Pons (tissue), 1 donor: Measurements from ENCODE around the gene MON1B.
"Not testable (repeated sequence)": the region's sequence is repeated elsewhere in the genome, so short reads cannot be mapped to it uniquely, and the experiment has no call there.

Source experiments
- DNase-seq: peaks from one replicate; pipeline ENCODE4 v3.0.0-alpha.2; 2016; ENCODE audit warnings: low spot score

Gene MON1B

DNA sequence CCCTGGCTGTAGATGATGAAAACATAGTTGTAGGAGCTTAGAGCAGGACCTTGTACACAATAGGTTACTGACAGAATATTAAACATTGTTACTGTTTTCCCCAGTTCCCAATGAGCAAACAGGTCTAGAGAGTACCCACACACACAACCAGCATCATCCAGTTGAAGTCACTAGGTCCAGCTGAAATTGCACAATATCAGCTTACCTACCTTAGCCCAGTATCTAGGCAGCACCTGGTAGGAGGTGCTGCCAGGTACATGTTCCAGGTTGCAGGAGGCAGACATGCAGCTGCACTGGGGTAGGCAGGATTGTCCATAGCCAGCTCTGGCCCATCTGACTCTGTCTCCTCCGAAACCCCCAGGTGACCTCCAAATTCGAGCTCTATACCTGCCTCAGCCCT, 6.8 kb downstream of the MON1B start:
- DNase-seq = no peak

DNA sequence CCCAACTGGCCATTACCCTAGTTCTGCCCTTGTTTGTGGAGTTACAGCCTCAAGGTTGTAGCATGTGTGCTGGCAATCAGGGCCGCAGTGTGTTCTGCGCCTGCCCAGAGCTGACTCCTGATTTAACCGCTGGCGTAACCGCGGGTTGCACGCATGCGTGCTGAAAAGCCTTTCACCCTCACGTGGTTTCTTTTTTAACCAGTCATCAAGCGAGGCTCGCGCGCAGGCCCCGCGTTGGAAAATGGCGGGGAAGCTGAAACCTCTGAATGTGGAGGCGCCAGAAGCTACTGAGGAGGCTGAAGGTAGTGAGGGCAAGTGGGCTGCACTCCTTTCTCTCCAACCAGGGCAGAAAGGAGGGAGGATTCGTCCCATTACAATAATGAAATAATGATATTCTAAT, 8.2 kb downstream of the MON1B start, which contains the start of gene SYCE1L:
SYCE1L (plus strand) TSS at position 198 of the 400 bp plus-strand sequence; CDS start at position 242, 44 bp downstream.
- DNase-seq = no peak

DNA sequence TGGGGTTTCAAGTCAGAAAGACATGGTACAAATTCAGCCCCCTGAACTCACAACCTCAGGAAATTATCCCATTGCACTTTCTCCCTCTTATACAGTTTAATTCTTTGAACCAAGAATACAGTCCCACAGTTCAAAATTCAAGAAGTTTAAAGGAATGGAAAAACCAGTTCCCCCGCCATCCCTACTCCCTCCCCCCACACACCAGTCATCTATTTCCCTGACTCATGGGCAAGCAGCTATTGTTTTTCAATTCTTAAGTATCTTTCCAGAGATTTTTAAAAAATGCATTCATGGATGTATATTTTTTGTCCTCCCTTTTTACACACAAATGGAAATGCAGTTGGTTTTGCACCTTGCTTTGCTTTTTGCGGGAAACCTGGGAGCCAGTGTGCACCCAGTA, 15.5 kb downstream of the MON1B start:
- DNase-seq = no peak

DNA sequence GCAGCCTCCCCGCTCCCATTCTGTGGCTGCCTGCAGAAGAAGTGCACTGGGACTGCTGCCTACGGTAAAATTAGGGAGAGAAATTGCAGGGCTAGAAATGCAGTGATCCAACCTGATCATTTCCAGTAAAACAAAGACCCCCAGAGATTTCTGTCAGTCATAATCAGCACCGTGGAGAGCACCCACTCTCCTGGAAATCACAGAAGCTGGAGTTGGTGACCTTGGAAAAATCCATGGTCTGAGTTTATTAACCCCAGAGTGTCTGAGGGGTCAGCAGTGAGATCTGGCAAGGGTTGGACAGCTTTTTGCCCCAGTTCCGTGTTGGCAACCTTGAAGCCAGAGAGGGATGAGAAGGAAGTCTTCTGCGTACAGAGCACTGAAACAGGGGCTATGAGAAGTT, 16.0 kb downstream of the MON1B start:
- DNase-seq = no peak

DNA sequence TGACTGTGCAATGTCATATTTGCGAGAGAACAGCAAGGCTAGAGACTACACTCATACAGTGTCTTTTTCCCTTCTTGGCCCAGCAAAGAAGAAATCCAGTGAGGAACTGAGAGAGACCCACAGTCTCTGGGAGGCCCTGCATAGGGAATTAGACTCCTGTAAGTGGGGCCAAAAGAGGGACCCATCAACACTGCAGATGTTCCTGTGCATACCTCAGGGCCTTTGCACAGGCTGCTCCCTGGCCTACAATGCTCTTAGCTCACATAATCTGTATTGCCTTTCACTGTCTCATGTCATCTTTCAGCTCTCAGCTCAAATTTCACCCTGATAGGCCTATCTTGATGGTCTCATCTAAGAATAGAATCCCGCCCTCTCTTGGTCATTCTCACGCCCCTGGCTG, 17.4 kb downstream of the MON1B start:
- DNase-seq = no peak

DNA sequence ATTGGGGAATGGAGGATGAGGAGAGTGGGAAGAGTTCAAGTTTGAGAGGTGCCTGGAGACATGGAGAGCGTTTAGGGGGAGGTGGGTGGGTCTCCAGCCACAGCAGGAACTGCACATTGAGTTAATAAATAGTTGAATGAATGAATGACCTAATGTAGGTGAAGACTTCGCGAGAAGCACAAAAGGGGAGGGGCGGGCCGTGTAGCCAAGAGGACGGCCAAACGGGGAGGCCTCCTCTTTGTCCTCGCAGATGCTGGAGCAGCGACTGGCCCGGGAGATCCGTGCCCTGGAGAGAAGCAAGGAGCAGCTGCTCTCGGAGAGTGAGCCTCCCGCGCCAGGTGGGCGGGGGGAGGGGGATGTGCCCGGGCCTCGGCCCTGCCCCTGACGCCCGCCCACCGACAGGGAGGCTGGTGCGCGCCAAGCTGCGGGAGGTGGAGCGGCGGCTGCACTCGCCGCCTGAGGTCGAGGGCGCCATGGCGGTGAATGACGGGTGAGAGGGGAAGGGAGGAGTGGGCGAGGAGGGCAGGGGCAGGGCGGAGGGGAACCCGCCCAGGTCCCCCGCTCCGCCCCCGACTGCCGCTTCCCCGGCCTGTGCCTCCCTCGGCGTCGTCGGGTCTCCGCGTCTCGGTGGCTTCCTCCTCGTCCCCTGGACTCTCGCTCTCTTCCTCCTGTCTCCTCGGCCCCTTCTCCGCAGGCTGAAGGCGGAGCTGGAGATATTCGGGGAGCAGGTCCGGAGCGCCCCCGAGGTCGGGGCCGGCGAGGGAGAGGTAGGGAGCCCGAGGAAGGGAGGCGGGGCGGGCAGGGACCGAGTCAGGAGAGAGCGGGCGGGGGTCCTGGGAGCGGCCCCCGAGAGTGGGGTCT, 21.1 kb downstream of the MON1B start:
- no peak for DNase-seq

DNA sequence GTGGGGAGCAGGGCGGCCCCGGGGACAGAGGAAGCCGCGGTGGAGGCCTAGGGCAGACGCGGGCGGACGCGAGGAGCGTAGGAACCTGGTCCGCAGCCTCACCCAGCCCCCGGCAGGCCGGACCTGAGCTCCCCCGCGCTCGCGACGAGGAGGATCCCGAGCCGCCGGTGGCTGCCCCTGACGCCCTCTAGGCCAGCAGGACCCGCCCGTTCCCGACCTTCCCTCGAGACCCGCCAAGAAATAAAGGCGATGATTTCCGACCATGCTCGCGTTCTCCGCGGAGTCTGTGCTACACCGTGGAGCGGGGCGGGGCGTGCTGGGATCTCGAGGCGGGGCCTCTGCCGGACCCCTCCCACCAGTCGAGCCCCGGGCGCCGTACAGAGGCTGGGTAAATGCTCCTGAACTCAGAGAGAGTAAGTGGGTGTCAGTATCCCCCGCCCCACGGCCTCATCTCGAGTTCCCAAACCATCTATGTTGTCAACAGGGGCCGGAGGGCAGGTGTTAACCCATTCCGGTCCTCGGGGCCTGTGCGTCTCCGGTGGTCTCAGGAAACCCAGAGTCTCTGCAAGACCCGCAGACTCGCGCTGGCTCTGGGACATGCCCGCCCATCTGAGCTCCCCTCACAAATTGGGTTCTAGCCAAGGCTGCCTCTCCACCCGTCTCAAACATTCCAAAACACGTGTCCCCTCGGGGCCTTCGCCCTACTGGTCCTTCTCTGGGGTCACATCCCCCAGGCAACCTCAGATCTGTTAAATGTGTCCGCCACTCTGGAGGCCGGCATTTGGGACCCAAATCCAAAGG, 22.0 kb downstream of the MON1B start:
- DNase-seq = no peak

DNA sequence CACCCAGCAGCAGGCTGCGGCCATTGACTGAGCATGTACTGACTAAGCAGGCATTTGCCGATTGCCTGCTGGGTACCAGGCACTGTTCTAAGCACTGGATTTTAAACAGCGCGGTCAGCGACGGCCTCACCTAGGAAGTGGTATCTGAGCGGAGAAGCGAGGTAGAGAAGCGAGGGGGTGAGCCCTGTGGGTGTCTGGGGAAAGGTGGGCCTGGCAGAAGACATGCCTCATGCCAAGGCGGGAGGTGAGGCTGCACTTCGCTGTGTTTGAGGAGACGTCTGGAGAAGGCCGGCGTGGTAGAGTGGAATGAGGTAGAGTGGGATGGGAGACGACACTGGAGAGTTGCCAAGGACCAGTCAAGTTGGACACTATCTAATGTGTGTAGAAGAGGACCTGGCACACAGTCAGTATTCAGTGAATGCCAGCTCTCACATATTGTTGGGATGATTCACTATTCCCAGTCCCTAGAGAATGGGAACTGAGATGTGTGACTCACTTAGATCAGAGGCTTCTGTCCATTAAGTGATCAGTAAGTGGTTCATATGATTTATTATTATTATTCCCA, 22.6 kb downstream of the MON1B start:
- DNase-seq = peak; percentile 53

DNA sequence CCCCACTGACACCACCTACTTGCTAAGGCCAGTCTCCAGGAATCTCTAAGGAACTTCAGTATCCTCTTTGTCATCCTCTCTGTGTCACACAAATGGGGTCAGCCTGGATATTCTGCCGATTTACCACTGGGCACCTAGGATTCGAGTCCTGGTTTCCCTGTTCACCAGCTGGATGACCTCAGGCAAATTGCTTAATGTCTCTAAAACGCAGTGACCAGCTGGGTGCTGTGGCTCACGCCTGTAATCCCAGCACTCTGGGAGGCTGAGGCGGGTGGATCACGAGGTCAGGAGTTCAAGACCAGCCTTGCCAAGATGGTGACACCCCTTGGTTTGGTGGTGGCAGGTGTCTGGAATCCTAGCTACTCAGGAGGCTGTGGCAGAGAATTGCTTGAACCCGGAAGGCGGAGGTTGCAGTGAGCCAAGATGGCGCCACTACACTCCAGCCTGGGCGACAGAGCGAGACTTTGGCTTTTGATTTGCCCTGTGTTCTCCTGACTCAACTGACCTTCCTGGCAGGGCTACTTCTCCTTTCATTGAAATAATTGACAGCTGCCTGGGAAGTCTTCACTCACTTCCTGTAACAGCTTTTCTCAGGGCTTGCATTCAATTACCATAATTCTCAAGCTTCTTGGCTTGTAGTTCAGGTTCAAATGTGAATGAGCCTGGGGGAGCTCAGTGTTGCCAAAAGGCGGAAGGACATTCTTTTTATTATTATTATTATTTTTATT, 23.6 kb downstream of the MON1B start:
- DNase-seq = no peak

DNA sequence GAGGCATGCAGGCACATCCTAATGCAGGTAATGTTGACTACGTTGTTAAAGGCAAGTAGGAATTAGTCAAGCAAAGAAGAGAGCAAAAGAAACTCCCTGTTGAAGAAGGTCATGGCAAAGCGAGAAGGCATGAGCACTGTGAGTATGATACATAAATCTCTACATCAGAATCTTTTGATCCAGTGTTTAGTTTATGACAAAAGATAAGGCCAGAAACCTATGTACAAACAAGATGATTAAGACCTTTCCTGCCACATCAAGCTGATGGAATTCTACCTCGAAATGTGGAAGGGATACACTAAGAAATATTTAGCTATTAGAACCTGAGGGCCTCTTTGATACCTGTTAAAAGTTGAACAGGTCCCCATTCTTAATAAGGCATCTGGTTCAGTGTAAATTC, 28.4 kb downstream of the MON1B start:
- DNase-seq = no peak

DNA sequence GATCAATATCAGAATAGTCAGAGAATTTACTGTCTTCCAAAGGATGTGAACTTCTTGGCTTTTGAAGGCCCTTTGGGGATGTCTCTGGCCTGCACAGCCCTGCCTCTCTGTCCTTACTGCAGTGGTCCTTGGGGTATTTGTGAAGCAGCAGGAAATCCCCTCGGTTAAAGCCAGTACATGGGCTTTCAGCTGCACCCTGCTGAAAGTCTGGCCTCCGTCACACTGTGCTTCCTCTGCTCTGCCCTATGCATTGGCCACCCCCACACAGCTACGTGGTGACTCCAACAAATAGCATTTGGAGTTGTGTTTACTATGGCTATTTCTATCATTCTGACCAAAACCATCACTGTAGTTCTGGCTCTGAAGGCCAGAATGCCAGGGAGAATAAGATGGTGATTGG, 29.4 kb downstream of the MON1B start:
- DNase-seq = no peak

DNA sequence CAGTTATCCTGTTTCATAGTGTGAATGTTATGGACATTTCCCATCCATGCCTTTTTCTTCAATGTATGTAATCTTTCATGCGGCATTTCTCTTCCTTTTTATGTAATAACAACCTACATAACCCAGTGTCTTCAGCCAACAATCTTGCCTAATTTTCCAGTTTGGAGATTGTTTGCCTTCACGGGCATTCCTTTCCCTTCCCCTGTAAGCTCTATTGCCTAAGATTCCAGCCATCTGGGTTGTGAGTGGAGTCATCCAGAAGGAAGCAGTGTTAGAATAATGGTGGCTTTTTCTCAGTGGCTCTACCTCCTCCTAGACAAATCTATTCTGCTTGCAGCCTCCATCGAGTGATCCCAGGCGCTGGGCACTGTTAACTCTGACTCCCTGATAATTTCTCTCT, 30.5 kb downstream of the MON1B start:
- DNase-seq = no peak

DNA sequence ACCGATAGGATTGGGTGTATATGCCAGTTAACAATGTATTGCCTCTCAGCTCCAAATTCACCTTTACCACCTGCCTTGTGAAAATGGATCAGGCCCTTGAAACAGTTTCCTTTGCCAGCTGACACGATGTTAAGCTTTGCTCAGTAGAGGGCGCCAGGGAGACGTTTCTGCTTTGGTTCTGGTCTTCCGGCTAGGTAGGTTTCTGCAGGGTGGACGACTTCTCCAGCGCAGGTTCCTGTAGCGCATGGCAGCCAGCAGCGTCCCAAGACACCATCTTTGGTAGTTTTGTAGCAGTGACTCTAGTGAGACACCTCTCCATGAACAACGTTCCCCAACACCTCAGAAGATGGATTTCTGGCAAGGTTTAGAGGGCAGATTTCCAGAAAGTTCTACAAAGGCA, 32.2 kb downstream of the MON1B start:
- DNase-seq = no peak

DNA sequence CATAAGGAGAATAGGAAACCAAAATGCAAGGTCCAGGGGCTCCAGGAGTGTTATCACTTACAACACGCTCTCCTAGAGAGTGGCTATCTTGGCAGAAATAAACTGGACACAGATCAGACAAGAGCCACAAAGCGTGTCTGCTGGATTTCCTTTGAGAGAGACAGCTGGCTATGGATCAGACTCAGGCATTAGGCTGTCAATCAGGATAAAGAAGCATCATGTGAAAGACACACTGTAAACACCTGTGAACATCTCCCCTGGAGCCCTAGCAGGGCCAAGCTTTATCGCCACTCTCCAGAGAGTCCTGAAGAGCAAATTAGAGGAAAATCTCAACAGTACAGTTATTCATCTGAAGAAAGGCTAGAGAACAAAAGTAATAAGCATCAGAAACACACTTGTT, 34.2 kb downstream of the MON1B start:
- DNase-seq = no peak

DNA sequence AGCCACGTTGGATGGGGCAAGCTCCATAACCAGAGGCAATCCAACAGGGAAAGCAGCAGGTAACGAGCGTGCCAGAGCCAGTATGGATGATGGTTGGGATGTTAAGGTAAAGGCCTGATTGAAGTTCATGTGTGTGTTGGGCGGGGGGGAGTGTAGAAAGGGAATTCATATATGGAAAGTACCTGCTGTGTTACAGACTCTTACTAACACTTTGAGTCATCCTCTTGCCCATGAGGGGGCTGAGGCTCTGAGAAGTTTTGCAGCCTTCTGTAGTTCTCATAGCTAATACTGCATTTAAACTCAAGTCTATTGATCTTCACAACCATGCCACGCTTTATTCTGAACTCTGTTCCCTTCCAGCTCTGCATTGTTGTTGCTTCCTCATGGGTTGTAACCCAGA, 36.8 kb downstream of the MON1B start:
- no peak for DNase-seq

DNA sequence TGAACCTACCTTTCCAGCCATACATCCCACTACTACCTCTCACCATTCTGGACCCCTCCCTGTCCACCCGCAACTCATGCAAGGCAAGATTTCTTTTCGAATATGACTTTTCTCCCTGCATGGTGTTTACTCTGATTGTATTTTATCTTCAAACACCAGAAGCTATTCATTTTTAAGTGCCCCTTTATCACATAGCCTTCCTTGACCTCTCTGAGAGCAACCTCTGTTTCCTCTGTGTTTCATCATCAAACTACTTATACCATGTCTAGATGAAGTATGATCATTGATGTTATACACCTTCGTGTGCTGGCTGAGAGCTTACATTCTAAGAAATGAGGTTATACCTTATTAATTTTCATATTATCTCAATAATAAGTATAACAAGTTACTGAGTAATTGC, 40.1 kb downstream of the MON1B start:
- no peak for DNase-seq

DNA sequence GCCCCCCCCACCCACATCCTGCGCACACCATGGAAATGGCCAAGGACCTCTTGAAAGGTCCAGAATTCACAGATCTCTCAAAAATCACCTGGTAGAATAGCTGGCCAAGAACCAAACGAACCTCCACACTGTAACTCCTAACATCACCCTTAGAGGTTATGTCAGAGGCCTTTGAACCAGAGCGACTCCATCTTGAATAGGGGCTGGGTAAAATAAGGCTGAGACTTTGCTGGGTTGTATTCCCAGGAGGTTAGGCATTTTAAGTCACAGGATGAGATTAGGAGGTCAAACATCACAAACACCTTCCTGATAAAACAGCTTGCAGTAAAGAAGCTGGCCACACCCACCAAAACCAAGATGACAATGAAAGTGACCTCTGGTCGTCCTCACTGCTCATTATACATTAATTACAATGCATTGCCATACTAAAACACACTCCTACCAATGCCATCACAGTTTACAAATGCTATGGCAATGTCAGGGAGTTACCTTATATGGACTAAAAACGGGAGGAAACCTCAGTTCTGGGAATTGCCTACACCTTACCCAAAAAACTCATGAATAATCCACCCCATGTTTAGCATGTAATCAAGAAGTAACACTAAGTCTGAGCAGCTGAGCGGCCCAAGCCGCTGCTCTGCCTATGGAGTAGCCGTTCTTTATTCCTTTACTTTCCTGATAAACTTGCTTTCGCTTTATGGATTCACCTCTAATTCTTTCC, 43.0 kb downstream of the MON1B start:
- DNase-seq = no peak

DNA sequence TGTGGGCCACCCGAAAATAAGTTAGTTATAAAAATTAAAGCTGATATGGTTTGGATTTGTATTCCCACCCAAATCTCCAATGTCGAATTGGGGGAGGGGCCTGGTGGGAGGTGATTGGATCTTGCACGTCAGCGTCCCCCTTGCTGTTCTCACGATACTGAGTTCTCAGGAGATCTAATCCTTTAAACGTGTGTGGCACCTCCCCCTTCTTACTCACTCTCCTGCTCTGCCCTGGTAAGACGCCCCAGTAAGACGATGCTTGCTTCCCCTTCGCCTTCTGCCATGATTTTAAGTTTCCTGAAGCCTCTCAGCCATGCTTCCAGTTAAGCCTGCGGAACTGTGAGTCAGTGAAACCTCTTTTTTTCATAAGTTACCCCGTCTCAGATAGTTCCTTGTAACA, 43.6 kb downstream of the MON1B start:
- DNase-seq = no peak

DNA sequence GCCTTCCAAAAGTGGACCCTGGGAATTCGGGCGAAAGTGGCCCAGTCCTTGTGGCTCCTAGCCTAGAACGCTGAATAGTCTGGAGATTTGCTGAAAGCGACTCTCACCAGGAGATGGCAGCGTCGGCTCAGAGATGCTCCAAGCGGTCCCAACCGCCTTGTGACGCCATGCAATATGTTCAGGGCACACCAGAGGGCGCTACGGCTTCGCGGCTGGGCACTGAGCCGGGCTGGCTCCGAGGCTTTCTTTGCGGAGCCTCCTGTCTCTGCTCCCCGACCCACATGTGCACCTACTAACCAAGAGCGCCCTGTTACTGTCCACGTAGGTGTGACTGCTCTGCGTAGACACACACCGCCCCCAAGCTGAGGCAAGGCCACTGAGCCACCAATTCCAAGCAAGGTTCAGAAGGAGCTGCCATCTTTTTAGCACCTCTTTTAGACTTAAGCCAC, 45.1 kb downstream of the MON1B start:
- peak; percentile 81 for DNase-seq

DNA sequence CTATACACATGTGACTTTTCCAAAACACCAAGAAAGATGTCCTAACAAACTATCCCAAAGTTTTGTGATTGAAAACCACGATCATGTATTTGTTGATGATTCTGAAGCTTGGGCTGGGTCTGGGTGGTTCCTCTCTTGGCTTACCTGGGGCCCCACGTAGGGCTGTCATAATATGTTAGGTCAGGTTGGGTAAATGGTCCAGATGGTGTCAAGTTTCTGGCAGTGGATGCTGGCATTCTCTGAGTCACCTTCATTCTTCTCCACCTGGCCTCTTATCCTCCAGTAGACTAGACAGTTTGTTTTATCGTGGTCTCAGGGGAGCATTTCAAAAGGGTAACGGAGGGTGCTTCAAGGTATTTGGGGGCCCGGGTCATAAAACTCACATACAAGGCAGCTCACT, 47.6 kb downstream of the MON1B start:
- no peak for DNase-seq

DNA sequence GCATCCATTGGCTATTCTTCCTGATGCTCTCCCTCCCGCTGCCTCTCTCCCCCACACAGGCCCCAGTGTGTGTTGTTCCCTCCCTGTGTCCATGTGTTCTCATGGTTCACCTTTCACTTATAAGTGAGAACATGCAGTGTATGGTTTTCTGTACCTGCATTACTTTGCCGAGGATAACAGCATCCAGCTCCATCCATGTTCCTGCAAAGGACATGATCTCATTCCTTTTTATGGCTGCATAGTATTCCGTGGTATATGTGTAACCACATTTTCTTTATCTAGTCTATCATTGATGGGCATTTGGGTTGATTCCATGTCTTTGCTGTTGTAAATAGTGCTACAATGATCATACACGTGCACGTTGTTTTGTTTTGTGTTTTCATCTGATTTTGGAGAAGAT, 51.5 kb downstream of the MON1B start:
- not testable (repeated sequence) for DNase-seq

DNA sequence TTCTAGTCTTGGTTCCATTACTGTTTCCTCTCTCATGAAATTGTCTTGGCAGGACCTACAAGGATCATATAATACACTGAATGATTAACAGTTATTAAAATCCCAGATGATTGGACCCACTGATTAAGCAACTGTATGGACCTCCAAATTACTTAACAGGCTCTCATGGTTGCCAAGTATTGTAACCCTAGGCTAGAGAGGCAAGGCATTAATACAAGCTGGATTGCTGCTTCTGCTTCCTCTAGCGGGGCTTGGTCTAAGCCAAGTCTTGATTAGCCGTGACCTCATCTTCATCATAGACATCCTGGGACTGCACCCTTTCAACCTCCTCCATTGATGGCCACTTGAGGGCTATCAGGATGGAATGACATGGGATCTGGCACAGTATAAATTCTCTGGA, 55.2 kb downstream of the MON1B start:
- DNase-seq = no peak
